A549 (cell line): Measurements from ENCODE around the gene RFPL2. TPM values are rescaled to one million over a fixed set of nuclear protein-coding genes. Genes with fewer than 3 reads are reported as not detected.

ENCODE experiments used
- ATAC-seq, 2 experiments: fragments of 200-7000 bp in 1 of 2; fragments of >200 bp in 1 of 2; cut with Nextera tagmentation in 1 of 2; cut with Tn5 transposase in 1 of 2; 3 replicates each; pipeline versions ENCODE4 v1.8.0 to v1.9.1; 2018 to 2020; ENCODE audit warnings: mild to moderate bottlenecking in 1 of 2, moderate library complexity in 1 of 2
- CTCF ChIA-PET: fragments of 300-600 bp; sonication (Branson Sonifier 250); formaldehyde crosslinking; extraction: SDS; loops from one replicate; lab custom pipeline; 2021; ENCODE audit warnings: antibody characterized with exemption, inconsistent platforms; lab: Yijun Ruan, JAX
- POLR2A ChIA-PET: fragments of 350-600 bp; formaldehyde crosslinking; extraction: SDS; loops from one replicate; lab custom pipeline; 2021; ENCODE audit warnings: antibody characterized with exemption, inconsistent platforms; lab: Yijun Ruan, JAX
- DNase-seq, 2 experiments: peaks; one replicate each; pipeline versions ENCODE4 v3.0.0 to v3.0.0-alpha.2; 2011 to 2016; ENCODE audit warnings: low read depth in 1 of 2, low spot score in 1 of 2
- FAIRE-seq: peaks from 2 replicates; lab custom pipeline; 2011; peaks lifted over from hg19 to GRCh38; lab: Jason Lieb, UNC
- H3K27ac ChIP-seq, 2 experiments: fragments of >200 bp; sonication (Bioruptor Twin); formaldehyde crosslinking; 3 replicates each; pipeline ENCODE4 v1.5.1; 2016 to 2017
- H3K4me1 ChIP-seq: fragments of >200 bp; sonication (Bioruptor Twin); formaldehyde crosslinking; 3 replicates; pipeline ENCODE4 v1.6.1; 2016
- H3K4me2 ChIP-seq: fragments of >200 bp; sonication (Bioruptor Twin); formaldehyde crosslinking; 3 replicates; pipeline ENCODE4 v1.6.1; 2016
- H3K4me3 ChIP-seq: fragments of >200 bp; sonication (Bioruptor Twin); formaldehyde crosslinking; 3 replicates; pipeline ENCODE4 v1.5.1; 2016
- H3K9me3 ChIP-seq: fragments of >200 bp; sonication (Bioruptor Twin); formaldehyde crosslinking; 3 replicates; pipeline ENCODE4 v1.6.1; 2016
- CBX2 ChIP-seq: fragments of 200-600 bp; sonication (generic); IDR thresholded peaks from 2 replicates; pipeline ENCODE4 v1.6.1; 2016; ENCODE audit warnings: low read depth, mild to moderate bottlenecking, borderline replicate concordance
- CEBPB ChIP-seq, 2 experiments: fragments of >200 bp in 1 of 2; sonication (Bioruptor Twin) in 1 of 2; formaldehyde crosslinking in 1 of 2; IDR thresholded peaks; 2 replicates each; pipeline ENCODE4 v1.6.1; 2012 to 2016
- CHD4 ChIP-seq: fragments of 200-600 bp; sonication (generic); IDR thresholded peaks from 2 replicates; pipeline ENCODE4 v1.6.1; 2016; ENCODE audit warnings: antibody characterized with exemption, mild to moderate bottlenecking, borderline replicate concordance
- EHF ChIP-seq: fragments of 250-450 bp; sonication (Bioruptor Pico); IDR thresholded peaks from 2 replicates; pipeline ENCODE4 v1.5.0; 2020; ENCODE audit warnings: mild to moderate bottlenecking
- HOXB13 ChIP-seq: fragments of 250-450 bp; sonication (Bioruptor Pico); IDR thresholded peaks from 2 replicates; pipeline ENCODE4 v1.5.0; 2020; ENCODE audit warnings: low read depth, mild to moderate bottlenecking, moderate library complexity
- JUNB ChIP-seq: fragments of >200 bp; sonication (Bioruptor Twin); formaldehyde crosslinking; IDR thresholded peaks from 2 replicates; pipeline ENCODE4 v1.6.1; 2016
- MAZ ChIP-seq: fragments of 150-350 bp; IDR thresholded peaks from 2 replicates; pipeline ENCODE4 v1.6.1; 2014; ENCODE audit warnings: antibody characterized with exemption, low read depth, low read length, borderline replicate concordance
- NFE2L2 ChIP-seq: fragments of 150-350 bp; conservative IDR thresholded peaks from 2 replicates; pipeline ENCODE4 v1.6.1; 2014; ENCODE audit warnings: low read length
- NPAS2 ChIP-seq: fragments of 250-450 bp; sonication (Bioruptor Pico); IDR thresholded peaks from 2 replicates; pipeline ENCODE4 v1.8.0; 2022; ENCODE audit warnings: mild to moderate bottlenecking, moderate library complexity, borderline replicate concordance
- NR3C1 ChIP-seq: fragments of >200 bp; sonication (Bioruptor Twin); formaldehyde crosslinking; IDR thresholded peaks from 3 replicates; pipeline ENCODE4 v1.6.1; 2017
- RFX5 ChIP-seq: fragments of 450-650 bp; IDR thresholded peaks from 2 replicates; pipeline ENCODE4 v1.7.1; 2014; ENCODE audit warnings: antibody characterized with exemption, mild to moderate bottlenecking, moderate library complexity
- SREBF2 ChIP-seq: fragments of 450-650 bp; IDR thresholded peaks from 2 replicates; pipeline ENCODE4 v1.6.1; 2014; ENCODE audit warnings: mild to moderate bottlenecking, moderate library complexity
- TFCP2L1 ChIP-seq: fragments of 250-450 bp; sonication (Bioruptor Pico); IDR thresholded peaks from 2 replicates; pipeline ENCODE4 v1.5.0; 2021; ENCODE audit warnings: mild to moderate bottlenecking
- TP53 ChIP-seq: fragments of 250-450 bp; sonication (Bioruptor Pico); IDR thresholded peaks from 2 replicates; pipeline ENCODE4 v1.5.0; 2021; ENCODE audit warnings: mild to moderate bottlenecking, moderate library complexity
- WGBS: methylation state at CpG from one replicate; pipeline ENCODE4 v1.1.6; 2017; ENCODE audit errors: missing lambda C conversion rate; 5-methylcytosine and 5-hydroxymethylcytosine counted together
- polyA plus RNA-seq, 4 experiments: library from polyadenylated mRNA; depleted of rRNA in 3 of 4; stranded (reverse); fragments of >200 nt; fragmentation: RNase III in 1 of 4; extraction: RNeasy Plus Mini Kit Qiagen cat#74134 plus additional on column Dnase treatment in 1 of 4; gene quantifications; 2 replicates in 3 of 4; 3 replicates in 1 of 4; pipeline ENCODE4 v1.2.3, GENCODE V29; 2011 to 2017
- TF ChIP-seq, protein P1 (sequence below): IDR thresholded peaks from 2 replicates; pipeline ENCODE4 v1.6.1; 2012
- TF ChIP-seq, protein P2 (sequence below): fragments of 250-450 bp; sonication (Bioruptor Pico); IDR thresholded peaks from 2 replicates; pipeline ENCODE4 v1.5.0; 2020; ENCODE audit warnings: low read depth, mild to moderate bottlenecking, moderate library complexity
- TF ChIP-seq, protein P3 (sequence below): fragments of 150-350 bp; IDR thresholded peaks from 2 replicates; pipeline ENCODE4 v1.6.1; 2014; ENCODE audit warnings: low read depth, mild to moderate bottlenecking, low read length
- TF ChIP-seq, protein P4 (sequence below): fragments of >200 bp; sonication (Bioruptor Twin); formaldehyde crosslinking; IDR thresholded peaks from 3 replicates; pipeline ENCODE4 v1.6.1; 2016
- TF ChIP-seq, protein P5 (sequence below): fragments of 200-600 bp; sonication (generic); IDR thresholded peaks from 2 replicates; pipeline ENCODE4 v1.6.1; 2016; ENCODE audit warnings: antibody characterized with exemption, mild to moderate bottlenecking, moderate library complexity

Gene RFPL2
- polyA plus RNA-seq, 2 of the 4 experiments (the other 2 are of a cell fraction) = 0.19 to 0.25 TPM

DNA sequence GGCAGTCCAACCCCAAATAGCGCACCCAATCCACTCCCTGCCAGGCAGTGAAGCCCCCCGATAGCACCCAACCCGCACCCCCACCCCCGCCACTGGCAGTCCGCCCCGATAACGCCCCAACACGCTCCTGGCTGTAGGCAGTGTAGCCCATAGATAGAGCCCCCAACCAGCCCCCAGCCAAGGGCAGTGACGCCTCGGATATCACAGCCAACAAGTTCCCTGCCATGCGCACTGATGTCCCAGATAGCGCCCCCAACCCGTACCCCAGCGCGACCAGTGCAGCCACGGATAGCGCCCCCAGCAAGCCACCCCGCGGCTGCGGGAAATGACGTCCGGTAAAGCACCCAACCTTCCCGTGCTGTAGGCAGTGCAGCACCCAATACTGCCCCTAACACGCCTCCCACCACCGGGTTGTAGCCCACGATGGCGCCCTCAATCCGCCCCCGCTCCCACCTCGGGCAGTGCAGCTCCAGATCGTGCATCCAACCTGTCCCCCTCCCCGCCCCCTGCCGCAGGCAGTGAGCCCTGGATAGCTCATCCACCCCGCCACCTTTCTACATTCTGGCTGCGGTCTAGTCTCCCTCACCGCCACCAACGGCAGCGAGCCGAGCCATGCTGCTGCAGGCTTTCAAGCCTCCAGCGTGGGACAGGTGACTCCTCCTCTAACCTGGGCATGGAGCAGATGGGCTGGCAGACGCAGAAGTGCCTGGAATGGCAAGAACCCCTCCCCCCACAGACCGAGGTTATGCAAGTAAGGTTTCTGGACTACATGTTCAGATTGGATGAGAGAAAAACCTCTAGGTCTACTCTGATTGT is 625 bp downstream of the RFPL2 start:
- ATAC-seq (peak; percentile 32 to 47; a peak in 5 of 6 replicates), DNase-seq (peak; percentile 32 to 36), FAIRE-seq (no peak)
- Histone ChIP-seq H3K27ac (peak overlapping the region; percentile 76 to 88; a peak in 5 of 6 replicates), H3K9me3 (no peaks in the 10 kb centered on the region), H3K4me3 (peak overlapping the region; percentile 60), H3K4me2 (peak overlapping the region; percentile 99), H3K4me1 (peaks cover 7% of the 10 kb centered on the region; the same call in 1 of the 3 replicates)
- TF ChIP-seq, protein P1, sequence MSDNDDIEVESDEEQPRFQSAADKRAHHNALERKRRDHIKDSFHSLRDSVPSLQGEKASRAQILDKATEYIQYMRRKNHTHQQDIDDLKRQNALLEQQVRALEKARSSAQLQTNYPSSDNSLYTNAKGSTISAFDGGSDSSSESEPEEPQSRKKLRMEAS = peak; percentile 35; the same call in 1 of the 2 replicates
- TF ChIP-seq RFX5 = no peak
- ChIA-PET CTCF (interaction anchor here (1.4 to 1.6 kb wide), 2 partner anchors 62 to 101 kb away, joined by 3 to 7 read pairs; no protein-coding TSS in a partner anchor), POLR2A (no interaction called here)
- WGBS = 2% methylated on average over 8 of the region's 42 CpGs

DNA sequence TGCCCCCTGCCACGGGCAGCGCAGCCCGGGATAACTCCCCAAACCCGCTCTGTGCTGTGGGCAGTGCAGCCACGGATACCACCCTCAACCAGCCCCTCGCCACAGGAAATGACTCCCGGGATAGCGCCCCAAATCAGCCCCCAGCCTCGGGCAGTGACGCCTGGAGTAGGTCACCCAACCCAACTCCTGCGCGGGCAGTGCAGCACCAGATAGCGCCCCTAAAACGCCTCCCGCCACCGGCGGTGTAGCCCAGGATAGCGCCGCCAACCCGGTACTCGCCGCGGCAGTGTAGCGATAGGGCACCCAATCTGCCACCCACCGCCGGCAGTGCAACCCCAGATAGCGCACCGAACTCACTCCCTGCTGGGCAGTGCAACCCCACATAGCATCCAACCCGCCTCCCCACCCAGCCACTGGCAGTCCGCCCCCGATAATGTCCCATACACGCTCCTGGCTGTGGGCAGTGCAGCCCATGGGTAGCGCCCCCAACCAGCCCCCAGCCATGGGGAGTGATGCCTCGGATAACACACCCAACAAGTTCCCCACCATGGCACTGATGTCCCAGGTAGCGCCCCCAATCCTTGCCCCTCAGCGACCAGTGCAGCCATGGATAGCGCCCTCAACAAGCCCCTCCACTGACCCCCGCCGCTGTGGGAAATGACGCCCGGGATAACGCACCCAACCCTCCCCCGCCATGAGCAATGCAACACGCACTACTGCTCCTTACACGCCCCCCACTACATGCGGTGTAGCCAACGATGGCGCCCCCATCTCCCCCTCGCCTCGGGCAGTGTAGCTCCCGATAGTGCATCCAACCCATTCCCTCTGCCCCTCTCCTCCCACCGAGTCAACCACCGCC is 1.5 kb downstream of the RFPL2 start:
- POLR2A ChIA-PET = no interaction called here
- Histone ChIP-seq H3K4me3 (peak overlapping the region; percentile 60), H3K4me1 (peaks cover 7% of the 10 kb centered on the region; the same call in 1 of the 3 replicates), H3K4me2 (peak overlapping the region; percentile 99), H3K27ac (peak overlapping the region in 1 of 2 experiments; percentile 88; a peak in 4 of 6 replicates), H3K9me3 (no peaks in the 10 kb centered on the region)
- ATAC-seq (peak; percentile 30 to 50; a peak in 5 of 6 replicates), FAIRE-seq (no peak), DNase-seq (peak; percentile 3 to 5)
- 0% methylated on average over 1 of the region's 53 CpGs for WGBS
- CTCF ChIA-PET = interaction anchor here (1.6 kb wide), 2 partner anchors 10 to 62 kb away, joined by 7 to 8 read pairs; no protein-coding TSS in a partner anchor
- no peak for TF ChIP-seq TP53 (CRISPR knock-in tag)
- TF ChIP-seq HOXB13 = no peak
- TF ChIP-seq, protein P2, sequence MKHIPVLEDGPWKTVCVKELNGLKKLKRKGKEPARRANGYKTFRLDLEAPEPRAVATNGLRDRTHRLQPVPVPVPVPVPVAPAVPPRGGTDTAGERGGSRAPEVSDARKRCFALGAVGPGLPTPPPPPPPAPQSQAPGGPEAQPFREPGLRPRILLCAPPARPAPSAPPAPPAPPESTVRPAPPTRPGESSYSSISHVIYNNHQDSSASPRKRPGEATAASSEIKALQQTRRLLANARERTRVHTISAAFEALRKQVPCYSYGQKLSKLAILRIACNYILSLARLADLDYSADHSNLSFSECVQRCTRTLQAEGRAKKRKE (CRISPR knock-in tag) = no peak
- no peak for TF ChIP-seq EHF (CRISPR knock-in tag)
- no peak for TF ChIP-seq MAZ
- TF ChIP-seq CBX2 = no peak
- TF ChIP-seq CHD4 = no peak
- no peak for TF ChIP-seq JUNB
- TF ChIP-seq, protein P3, sequence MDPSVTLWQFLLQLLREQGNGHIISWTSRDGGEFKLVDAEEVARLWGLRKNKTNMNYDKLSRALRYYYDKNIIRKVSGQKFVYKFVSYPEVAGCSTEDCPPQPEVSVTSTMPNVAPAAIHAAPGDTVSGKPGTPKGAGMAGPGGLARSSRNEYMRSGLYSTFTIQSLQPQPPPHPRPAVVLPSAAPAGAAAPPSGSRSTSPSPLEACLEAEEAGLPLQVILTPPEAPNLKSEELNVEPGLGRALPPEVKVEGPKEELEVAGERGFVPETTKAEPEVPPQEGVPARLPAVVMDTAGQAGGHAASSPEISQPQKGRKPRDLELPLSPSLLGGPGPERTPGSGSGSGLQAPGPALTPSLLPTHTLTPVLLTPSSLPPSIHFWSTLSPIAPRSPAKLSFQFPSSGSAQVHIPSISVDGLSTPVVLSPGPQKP = no peak
- TF ChIP-seq NR3C1 = no peak
- TF ChIP-seq, protein P4, sequence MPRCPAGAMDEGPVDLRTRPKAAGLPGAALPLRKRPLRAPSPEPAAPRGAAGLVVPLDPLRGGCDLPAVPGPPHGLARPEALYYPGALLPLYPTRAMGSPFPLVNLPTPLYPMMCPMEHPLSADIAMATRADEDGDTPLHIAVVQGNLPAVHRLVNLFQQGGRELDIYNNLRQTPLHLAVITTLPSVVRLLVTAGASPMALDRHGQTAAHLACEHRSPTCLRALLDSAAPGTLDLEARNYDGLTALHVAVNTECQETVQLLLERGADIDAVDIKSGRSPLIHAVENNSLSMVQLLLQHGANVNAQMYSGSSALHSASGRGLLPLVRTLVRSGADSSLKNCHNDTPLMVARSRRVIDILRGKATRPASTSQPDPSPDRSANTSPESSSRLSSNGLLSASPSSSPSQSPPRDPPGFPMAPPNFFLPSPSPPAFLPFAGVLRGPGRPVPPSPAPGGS = no peak
- TF ChIP-seq SREBF2 = no peak
- TF ChIP-seq CEBPB (IDR thresholded peaks at IDR 0.05) = no peak
- TF ChIP-seq, protein P5, sequence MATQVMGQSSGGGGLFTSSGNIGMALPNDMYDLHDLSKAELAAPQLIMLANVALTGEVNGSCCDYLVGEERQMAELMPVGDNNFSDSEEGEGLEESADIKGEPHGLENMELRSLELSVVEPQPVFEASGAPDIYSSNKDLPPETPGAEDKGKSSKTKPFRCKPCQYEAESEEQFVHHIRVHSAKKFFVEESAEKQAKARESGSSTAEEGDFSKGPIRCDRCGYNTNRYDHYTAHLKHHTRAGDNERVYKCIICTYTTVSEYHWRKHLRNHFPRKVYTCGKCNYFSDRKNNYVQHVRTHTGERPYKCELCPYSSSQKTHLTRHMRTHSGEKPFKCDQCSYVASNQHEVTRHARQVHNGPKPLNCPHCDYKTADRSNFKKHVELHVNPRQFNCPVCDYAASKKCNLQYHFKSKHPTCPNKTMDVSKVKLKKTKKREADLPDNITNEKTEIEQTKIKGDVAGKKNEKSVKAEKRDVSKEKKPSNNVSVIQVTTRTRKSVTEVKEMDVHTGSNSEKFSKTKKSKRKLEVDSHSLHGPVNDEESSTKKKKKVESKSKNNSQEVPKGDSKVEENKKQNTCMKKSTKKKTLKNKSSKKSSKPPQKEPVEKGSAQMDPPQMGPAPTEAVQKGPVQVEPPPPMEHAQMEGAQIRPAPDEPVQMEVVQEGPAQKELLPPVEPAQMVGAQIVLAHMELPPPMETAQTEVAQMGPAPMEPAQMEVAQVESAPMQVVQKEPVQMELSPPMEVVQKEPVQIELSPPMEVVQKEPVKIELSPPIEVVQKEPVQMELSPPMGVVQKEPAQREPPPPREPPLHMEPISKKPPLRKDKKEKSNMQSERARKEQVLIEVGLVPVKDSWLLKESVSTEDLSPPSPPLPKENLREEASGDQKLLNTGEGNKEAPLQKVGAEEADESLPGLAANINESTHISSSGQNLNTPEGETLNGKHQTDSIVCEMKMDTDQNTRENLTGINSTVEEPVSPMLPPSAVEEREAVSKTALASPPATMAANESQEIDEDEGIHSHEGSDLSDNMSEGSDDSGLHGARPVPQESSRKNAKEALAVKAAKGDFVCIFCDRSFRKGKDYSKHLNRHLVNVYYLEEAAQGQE = no peak
- TF ChIP-seq NPAS2 (CRISPR knock-in tag) = no peak
- TF ChIP-seq TFCP2L1 (CRISPR knock-in tag) = no peak
- no peak for TF ChIP-seq NFE2L2
